ENCODE results near the gene BCDIN3D. TPM values are rescaled to one million over a fixed set of nuclear protein-coding genes. Genes with fewer than 3 reads are reported as not detected.

Gene BCDIN3D
- total RNA-seq, 4 donors from 2014 or later, result 3.7 to 5.9 (median 4.5) TPM

- Histone ChIP-seq H3K27ac (no peak overlapping the region), H3K4me1 (peaks cover 32% of the 10 kb centered on the region), H3K27me3 (no peaks in the 10 kb centered on the region), H3K36me3 (no peaks in the 10 kb centered on the region), H3K9me3 (no peaks in the 10 kb centered on the region), H3K4me3 (no peak overlapping the region)
- TF ChIP-seq POLR2AphosphoS5 (IDR thresholded peaks at IDR 0.05) (no peak), EP300 (IDR thresholded peaks at IDR 0.05) (no peak), CTCF (IDR thresholded peaks at IDR 0.05) (peak; percentile 92 to 96)
- 28% methylated on average over 17 of the region's 19 CpGs for WGBS
- peak; percentile 84 to 89 for DNase-seq (ENCODE audit: low spot score in 2 of 2)
These were observed 24.1 kb upstream of the BCDIN3D start for GRCh38 chr12:49866859-49867569.

- H3K4me1 ChIP-seq, result peaks cover 32% of the 10 kb centered on the region
- 84% methylated on average over 8 of the region's 8 CpGs for WGBS
- H3K9me3 ChIP-seq, result no peaks in the 10 kb centered on the region
- no peak for DNase-seq (ENCODE audit: low spot score in 2 of 2)
- no peaks in the 10 kb centered on the region for H3K36me3 ChIP-seq
- no peak overlapping the region for H3K4me3 ChIP-seq
- no peak for TF ChIP-seq POLR2AphosphoS5 (IDR thresholded peaks at IDR 0.05)
- TF ChIP-seq POLR2A (IDR thresholded peaks at IDR 0.05), result no peak
- TF ChIP-seq EP300 (IDR thresholded peaks at IDR 0.05), result no peak
- no peak for TF ChIP-seq CTCF (IDR thresholded peaks at IDR 0.05)
- no peaks in the 10 kb centered on the region for H3K27me3 ChIP-seq
- H3K27ac ChIP-seq, result no peak overlapping the region
These were observed 22.9 kb upstream of the BCDIN3D start for GRCh38 chr12:49865782-49866135.

GRCh38 chr12:49865109-49865781 is 22.3 kb upstream of the BCDIN3D start:
- TF ChIP-seq POLR2AphosphoS5 (IDR thresholded peaks at IDR 0.05), result no peak
- TF ChIP-seq EP300 (IDR thresholded peaks at IDR 0.05), result no peak
- no peak for TF ChIP-seq POLR2A (IDR thresholded peaks at IDR 0.05)
- TF ChIP-seq CTCF (IDR thresholded peaks at IDR 0.05), result no peak
- no peak overlapping the region for H3K4me3 ChIP-seq
- peaks cover 32% of the 10 kb centered on the region for H3K4me1 ChIP-seq
- no peaks in the 10 kb centered on the region for H3K36me3 ChIP-seq
- WGBS, result 90% methylated on average over 13 of the region's 13 CpGs
- no peak overlapping the region for H3K27ac ChIP-seq
- no peaks in the 10 kb centered on the region for H3K9me3 ChIP-seq
- DNase-seq (ENCODE audit: low spot score in 2 of 2), result no peak
- no peaks in the 10 kb centered on the region for H3K27me3 ChIP-seq

DNA sequence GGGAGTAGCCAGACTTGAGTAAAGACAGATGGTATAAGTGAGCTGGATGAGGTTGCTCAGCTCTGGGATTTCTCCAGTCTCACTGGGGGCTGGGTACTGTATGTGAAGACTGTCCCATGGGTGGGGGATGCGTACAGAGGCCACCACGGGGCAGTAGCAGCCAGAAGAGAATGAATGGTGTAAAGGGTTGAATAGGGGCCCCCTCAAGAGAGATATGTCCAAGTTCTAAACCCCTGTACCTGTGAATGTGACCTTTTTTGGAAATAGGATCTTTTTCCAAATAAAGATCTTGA is 21.8 kb upstream of the BCDIN3D start:
- 57% methylated on average over 2 of the region's 2 CpGs for WGBS
- Histone ChIP-seq H3K27me3 (no peaks in the 10 kb centered on the region), H3K4me1 (peaks cover 30% of the 10 kb centered on the region)

More for the DNA sequence above, 21.8 kb upstream of the BCDIN3D start:
- no peaks in the 10 kb centered on the region for H3K36me3 ChIP-seq
- no peak for TF ChIP-seq CTCF (IDR thresholded peaks at IDR 0.05)
- TF ChIP-seq EP300 (IDR thresholded peaks at IDR 0.05), result no peak
- TF ChIP-seq POLR2AphosphoS5 (IDR thresholded peaks at IDR 0.05), result no peak
- no peak for TF ChIP-seq POLR2A (IDR thresholded peaks at IDR 0.05)
- no peak overlapping the region for H3K27ac ChIP-seq
- no peak for DNase-seq (ENCODE audit: low spot score in 2 of 2)
- H3K4me3 ChIP-seq, result no peak overlapping the region
- no peaks in the 10 kb centered on the region for H3K9me3 ChIP-seq

All from suprapubic skin (tissue), 4 donors.